HG03565 (cell line): ENCODE results near the gene UNC5B.

Experiments used
- ATAC-seq: cut with Tn5 transposase; IDR thresholded peaks from one replicate; pipeline ENCODE4 v1.9.1; 2021; ENCODE audit warnings: mild to moderate bottlenecking, moderate library complexity; ENCODE audit not compliant: unreplicated experiment

The UNC5B gene

DNA sequence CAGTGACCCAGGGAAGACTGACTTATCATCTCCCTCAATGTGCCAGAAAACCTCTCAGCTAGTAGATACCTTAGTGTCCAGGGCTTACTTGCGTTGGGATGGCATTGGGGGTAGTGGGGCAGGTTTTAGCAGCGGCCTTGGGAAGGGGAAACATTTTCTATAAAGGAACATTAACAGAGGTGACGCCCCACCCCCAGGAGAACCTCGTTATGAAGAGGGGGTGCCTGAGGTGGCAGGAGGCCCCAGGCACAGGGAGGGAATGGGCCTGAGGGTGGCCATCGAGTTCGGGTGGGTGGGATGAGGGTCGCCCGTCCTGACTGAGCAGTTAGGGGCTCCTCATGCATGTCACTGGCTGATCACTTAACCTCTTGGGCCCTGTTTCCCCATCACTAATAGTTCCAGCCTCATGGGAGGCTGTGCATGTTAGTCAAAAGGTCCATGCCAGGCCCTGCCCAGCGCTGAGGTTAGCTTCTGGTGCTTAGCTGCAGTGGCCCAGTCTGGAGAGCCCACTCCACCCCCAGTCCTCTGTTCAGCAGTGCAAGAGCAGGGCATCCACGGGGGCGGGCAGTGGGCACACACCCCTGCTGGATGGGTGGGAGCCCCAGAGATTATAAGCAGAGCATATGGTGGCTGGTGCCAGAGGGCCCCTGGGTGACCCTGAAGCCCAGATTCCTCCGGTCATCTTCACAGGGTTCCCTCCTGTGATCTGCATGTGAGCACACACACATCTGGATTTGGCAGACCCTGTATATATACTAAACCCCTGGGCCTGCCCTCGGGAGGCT is 27.0 kb downstream of the UNC5B start:
- no peak for ATAC-seq

DNA sequence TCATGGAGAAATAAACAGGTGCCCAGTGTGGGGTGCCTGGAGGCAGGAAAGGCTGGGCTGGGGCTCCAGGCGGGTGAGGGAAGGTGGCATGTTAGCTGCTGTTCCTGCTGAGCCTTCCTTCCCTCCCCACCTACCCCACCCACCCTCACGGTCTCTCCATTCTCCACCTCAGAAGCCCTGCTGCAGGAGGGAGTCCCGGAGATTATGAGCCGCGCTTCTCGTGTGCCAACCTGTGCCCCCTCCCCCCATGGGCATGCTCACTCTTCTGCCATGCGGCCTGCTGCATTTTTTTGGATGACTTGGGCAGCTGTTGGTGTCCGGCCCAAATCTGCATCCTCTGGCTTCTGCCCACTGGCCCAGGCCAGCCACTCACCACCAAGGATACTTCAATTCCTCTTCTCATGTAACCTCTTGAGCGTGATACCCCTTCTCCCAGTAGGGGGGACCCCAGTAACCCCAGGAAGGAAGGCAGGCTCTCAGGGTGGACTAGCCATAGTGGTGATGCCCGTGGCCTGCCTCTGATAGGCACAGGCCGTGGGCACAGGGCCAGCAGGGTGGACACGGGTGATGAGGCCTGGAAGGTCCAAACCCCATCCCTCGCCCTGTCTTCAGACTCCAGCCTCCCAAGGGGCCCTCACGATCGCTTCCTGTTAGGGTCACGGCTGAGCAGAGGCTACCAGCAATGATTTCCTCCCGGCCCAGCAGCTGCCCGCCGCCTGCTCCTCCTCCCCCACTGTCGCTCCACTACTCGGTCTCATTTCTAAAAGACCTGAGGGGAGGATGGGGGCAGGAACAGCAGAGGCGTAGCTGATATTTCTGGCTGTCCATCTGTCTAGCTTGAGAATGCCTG is 27.8 kb downstream of the UNC5B start:
- no peak for ATAC-seq

DNA sequence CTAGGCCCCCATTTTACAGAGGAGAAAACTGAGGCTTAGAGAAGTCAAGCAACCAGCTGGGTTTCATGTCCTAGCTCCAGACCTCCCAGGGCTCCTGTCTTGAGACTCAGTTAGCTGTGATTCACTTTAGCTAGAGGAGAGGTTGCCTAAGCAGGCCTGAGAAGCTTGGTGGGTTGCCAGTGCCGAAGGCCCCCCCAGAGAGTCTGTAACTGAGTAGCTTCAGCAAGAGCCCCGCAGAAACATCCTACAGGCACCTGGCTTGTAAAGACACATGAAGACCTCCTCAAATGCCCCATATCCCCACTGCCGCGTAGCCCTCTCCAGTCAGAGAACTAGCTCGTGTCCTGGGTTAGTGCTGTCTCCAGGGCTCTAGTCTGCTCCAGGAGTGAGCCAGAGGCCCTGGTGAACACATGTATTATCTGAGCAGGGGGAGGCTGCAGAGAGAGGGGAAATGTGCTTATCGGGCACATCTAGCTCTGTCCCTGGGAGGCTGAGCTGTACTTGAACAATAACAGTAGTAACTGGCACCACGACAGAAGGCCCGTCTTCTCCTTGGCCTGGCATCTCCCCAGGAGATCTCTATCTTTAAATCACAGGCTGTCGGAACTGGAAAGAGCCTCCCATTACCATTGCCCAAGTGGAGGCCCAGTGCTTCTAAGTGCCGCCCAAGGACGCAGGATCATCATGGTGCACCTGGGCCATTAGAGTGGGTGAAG is 28.9 kb downstream of the UNC5B start:
- ATAC-seq, result no peak

DNA sequence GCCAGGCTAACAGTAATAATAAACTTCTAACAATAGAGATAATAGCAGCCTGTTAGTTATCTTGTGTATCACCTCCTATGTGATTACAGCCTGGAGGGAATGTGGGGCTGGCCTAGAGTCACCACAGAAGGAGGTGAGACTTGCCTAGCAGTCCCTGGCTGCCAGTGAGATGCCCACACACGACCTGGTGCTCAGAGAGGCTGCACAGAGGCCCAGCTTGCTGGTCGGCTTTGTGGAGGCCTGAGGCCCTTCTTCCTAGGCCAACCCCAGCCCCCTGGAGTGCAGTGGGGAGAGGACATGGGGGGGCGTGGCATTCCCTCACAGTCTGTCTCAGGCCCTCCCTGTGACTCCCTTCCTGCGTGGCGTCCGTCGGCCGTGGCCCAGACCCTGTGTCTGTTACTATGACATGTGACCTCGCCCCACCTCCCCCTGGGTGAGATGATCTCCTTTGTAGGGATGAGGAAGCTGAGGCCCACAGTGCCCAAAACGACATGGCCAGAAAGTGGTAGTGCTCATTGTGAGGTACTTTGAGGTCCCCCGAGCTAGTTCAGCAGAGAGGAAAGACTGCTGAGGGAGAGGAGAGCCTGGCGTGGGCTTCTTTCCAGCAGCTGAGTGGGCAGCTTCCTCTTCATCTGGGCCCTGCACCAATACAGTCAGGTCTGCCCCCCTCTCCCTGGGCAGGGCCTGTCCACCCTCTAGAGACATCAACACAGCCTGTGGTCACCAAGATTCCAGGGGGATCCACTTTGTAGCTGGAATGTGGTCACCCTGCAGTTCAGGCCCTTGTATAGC is 29.7 kb downstream of the UNC5B start:
- ATAC-seq, result no peak

DNA sequence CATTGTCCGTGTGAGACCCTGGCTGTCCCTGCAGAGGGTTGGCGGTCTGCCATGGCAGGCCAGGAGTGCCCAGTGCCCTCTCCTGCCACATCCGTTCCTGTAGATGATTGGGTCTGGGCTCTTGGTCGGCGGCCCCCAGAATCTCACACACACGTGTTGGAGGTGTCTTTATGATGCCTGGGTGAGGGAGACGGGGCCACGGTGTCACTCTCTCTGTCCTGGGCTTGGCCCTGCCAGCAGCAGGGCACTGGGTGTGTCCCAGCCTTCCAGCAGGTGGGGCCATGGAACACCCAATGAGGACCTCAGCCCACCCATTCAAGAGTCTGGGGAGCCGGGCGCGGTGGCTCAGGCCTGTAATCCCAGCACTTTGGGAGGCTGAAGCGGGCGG is 30.2 kb downstream of the UNC5B start:
- ATAC-seq, result no peak

DNA sequence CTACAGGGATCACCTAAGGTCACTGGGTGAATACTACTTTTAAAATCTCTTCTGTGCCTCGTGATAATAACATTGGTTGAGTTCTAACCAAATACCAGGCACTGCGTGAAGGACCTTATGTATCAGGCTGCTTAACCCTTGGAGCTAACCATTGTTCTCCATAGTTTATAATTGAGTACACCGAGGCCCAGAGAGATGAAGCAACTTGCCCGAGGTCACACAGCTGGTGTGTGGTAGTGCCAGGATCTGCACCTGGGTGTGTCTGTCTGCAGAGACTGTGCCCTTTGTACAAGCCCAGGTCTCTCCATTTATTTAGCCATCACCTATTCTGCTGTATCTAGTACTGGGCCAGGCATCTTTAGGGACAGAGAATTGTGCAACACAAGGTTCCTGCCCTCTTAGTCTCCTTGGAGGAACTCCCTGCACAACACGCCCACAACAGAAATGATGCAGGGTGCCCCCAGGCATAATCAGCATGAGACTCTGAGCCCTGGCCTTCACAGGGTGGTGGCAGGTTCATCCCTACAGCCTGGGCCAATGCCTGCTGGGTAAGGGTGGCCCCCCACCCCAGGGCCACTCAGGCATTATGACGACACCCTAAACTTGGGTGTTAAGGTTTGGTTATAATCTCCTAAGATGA is 31.5 kb downstream of the UNC5B start:
- no peak for ATAC-seq

DNA sequence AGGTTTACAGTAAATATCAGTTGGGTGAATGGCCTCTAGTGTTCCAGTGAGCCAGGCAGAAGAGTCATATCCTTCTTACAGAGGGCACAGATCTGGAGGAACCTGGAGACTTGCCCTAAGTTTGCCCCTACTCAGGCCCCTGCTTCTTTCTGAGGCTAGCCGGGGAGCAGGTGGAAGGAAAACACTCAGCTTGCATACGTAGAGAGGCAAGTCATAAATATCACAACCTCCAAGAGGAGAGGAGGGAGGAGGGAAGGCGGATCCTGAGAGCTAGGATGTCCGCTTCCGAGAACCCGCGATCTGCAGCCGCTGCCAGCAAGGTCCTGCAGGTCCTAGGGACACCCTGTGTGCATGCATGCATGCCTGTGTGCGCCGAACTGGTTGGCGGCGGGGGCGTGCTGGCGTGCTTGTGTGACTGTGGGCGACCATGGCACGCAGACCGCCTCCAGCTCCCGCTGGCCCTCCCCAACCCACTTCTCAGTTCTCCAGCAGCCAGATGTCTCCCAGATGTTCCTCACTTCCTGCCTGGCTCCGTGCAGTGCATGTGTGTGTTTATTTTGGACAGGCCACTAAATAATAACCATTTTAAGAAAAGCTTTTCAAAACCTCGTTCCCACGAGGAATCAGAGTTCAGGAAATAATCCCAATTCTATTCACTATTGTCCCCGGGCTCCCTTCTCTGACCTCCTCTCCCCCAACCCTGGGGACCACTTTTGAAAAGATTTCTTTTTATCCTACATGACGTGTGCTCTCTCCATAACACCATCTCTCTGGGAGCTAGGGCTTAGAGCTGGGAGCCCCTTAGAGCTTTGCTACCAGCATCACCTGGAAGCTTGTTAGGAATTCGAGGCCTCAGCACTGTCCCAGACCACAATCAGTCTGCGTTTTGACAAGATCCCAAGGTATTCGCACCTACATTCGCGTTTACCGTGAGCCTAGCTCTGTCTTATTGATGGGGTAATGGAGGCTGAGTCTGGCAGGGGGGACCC is 32.4 kb downstream of the UNC5B start:
- ATAC-seq, result no peak

DNA sequence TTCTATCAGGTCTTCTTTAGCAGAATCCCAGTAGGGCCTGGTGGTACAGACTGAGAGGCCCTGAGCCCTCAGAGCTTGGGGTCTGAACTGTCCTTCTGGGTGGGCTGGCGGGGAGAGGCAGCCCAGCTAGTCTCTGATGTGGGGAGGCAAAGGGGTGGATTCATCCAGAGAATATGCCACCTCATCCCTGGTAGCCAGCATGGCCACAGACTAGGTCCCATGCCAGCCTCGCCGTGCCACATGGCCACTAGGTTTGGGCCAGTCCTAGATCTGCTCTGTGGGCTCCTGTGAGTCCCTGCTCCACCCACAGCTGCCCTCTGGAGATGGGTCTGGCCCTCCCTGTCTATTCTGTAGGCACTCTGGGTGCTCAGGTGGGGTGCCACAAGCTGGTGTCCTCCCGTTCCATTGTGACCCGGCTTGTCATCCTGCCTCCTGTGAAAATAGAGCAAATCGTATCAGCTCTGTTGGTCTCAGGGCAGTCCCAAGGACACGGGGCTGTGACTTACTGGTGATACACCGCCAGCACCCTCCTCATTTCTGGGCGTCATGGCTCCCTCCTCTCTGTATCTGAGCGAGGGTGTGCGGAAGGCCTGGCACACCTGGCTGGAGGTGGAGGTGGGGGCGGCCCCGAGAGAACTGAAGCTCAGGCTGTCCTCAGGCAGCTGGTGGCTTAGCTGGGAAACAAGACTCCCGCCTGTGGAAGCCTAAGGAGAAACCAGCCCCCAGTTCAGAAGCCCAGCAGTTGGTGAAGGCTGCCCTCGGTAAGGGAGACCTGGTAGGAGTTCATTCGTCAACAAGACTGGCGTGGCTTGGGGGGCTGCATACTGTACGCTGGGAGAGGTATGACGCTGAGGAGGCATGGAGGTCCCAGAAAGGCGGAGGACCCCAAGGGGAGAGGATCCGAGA is 33.3 kb downstream of the UNC5B start:
- no peak for ATAC-seq

DNA sequence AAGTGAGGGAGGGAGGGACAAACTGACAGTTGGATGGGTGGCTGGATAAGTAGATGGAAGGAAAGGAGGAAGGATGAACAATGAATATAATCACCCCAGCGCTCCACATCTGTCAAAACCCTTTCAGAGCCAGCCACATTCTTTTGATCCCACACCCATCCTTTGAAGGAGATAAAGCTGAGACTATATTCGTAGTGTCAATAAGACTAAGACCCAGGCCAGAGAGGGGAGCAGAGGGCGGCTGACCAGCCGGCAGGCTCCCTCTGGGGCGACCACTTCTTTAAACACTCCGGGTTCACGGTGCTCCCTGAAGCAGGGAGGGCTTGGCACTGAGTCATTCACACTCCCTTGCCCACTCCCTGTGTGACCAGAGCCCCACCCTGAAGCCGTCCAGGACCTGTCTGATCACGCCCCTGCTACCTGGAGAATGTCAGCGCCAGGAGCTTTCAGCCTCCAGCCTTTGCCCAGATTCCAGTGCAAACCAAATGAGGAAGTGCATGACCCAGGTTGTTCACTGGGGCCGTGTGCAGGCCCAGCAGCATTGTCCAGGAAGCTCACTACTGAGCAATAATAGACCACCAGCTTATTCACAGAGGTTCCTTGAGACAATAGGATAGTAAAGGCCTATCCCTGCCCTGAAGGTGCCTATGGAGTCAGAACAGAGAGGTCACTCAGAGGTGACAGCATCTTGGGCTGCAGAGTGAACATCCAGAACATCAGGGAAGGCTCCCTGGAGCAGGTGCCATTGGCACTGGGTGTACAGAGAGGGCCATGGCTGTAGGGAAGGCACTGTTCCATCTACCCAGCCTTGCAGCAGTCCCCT is 34.4 kb downstream of the UNC5B start:
- ATAC-seq, result no peak

DNA sequence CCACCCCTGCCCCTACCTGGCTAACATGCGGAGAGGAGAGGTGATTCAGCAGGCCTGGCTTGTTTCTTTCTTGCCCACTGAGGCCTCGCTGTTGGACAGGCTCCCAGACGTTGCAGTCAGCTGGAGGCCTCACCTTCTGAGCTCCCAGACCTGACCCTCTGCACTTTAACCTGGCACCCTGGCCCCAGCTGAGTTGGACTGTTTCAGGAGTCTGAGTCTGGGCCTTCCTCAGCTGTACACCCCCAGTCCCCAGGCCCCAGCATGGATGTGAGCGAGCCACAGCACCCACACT is 35.0 kb downstream of the UNC5B start:
- no peak for ATAC-seq

DNA sequence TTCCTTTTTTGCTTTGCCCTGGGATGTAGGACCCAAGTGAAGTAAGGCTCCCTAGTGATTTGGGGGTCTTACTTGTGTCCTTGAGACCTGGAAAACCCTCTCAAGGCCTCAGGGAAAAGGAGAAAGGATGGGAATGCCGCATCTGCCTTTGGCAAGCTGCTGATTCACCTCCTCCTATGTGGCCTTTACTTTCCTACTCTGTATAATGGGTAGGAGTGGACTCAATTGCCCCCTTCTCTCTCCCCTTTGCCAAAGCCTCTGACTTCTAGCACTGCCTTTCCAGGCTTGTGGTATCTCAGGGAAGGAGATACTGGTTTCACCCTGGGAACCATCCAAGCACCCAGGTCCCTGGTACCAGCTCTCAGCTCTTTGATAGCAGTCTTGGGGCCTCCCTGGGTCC is 35.4 kb downstream of the UNC5B start:
- ATAC-seq, result no peak

DNA sequence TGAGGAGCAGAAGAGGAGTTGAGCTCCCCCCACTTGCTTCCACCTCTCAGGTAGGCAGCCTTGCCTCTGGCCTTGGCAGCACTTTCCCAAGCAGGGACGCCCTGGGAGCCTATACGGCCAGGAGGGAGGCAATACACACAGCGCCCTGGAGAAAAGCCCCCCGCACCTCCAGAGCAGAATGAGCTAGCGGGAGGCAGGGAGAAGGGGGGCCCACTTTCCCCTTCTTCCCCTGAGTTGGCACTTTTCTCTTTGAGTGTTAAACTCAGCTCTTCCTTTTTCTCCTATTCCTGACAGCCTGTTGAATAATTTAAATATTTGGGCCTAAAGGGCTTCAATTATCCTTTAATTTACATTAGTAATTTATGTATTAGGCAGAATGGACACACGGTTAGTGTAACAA is 35.8 kb downstream of the UNC5B start:
- no peak for ATAC-seq

DNA sequence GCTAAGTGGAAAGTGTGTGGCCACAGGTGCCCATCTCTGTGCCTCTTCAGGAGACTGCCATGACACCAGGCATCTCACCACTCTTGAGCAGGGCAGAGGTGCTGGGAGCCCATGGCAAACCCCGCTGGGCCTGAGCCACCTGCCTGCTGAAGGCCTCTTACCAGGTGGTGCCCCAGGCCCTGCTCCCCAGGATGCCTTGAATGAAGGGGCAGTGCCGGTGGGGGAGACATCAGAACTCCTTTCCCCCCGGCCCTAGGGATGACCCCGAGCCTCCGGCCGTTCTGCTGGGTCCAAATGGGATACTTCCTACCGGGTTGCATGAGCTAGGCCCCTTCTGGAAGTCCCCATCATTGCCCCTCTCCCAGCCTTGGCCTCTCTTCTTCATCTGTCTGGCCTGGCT is 37.6 kb downstream of the UNC5B start:
- no peak for ATAC-seq

DNA sequence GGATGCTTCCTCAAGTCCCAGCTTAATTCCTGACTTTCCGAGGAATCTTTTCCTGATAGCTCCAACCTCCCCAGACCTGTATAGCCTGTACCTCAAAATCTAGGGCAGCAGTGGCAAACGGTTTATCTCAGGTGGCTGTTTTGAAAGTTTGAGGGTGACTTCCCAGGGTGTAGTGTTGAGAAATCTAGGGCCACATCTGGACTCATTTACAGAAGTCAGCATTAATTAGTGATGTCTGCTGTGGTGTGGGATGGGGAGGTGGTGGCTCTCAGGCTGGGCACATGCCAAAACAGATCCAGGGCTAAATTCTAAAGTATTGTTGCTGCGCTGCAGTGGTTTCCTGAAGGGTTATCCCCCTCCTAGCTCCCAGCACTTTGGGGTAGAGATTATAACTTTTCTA is 38.0 kb downstream of the UNC5B start:
- no peak for ATAC-seq

DNA sequence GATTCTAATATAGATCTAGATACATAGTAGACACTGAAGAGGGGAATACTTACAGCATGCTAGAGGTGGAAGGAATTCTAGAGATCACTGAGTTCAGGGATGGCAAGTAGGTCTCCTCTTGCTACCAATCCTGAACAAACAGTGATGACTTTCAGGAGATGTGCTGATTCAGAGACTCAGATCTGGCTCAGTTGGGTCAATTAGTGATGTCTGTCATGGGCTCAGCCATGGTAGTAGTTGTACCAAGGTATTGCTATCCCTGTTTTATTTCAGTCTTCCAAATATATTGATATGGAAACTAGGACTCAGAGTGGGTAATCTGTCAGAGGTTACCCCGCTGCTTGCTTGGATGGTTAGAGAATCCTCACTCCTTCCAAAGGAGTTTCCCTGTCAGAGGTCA is 38.5 kb downstream of the UNC5B start:
- ATAC-seq, result no peak

DNA sequence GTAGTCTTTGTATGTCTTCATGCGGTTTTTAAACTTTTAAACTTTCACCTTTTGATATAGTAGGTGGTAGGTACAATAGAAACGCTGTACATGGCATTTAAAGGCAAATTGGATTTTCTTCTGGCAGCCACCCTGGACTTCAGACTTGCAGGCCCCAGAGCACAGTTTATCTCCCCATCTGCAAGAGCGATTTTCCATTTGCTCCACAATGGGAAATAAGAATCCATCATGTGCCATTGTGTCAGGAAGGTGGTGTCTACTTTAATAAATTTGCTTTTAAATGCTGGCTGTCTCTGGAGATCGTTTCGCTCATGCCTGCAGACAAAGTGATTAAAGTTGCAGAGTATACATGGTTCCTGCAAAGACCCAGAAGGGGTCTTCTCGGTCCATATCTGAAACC is 38.9 kb downstream of the UNC5B start:
- ATAC-seq, result no peak

DNA sequence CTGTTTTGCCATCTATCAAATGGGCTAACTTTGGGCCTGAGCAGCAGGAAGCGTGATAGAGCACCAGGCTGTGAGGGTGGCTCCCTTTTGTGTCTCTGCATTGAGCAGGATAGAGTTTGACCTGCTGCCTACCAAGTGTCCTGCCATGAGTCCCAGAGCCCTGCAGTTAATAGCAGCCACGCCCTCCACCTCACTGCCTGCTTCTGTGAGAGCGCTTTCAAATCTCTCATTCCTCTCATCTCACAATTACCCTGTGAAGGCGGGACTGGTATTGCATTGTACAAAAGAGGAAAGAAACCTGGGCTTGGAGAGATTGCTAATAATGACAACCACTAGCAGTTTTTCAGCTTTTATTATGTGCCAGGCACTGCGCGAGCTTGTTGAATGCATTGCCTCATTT is 39.9 kb downstream of the UNC5B start:
- ATAC-seq, result no peak
